GM23248 (cell line): ENCODE data around the gene ADCY5.

Experiments
- EZH2 ChIP-seq: fragments of 200-600 bp; sonication (generic); IDR thresholded peaks from 2 replicates; pipeline ENCODE4 v1.6.1; 2018; ENCODE audit warnings: antibody characterized with exemption, mild to moderate bottlenecking; ENCODE audit not compliant: insufficient read depth, poor library complexity, severe bottlenecking
- EZH2phosphoT487 ChIP-seq: fragments of 200-600 bp; sonication (generic); IDR thresholded peaks from 2 replicates; pipeline ENCODE4 v1.6.1; 2018; ENCODE audit warnings: antibody characterized with exemption, moderate library complexity, mild to moderate bottlenecking, low read depth; ENCODE audit not compliant: insufficient read depth

DNA sequence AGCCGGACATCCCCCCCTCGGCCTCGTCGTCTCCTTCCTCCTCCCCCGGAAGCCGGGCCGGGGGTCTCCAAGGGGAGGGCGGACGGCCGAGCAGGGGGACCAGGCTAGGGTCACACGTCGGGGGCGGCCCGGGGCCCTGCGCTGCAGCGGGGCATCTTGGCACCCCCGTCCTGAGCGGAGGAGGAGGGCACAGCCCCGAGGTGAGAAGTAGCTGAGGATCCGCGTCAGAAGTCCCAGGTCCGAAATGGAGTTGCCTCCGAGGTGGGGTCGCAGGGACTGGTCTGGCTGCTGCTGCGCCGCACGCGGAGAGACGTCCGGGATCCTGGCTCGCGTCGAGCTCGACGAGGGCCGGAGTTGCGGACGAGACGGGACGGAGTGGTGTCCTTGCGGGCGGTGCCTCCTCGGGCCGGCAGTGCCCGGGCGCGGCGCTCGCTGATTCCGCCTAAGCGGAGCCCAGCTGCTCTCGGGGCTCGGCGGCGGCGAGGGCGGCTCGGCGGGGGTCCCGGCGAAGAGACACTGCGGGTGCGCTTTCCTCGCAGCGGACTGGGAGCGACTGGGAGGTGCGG is at the start of gene ADCY5:
- TF ChIP-seq EZH2 (no peak), EZH2phosphoT487 (no peak)
